ENCODE measurements around the gene ASB18. TPM values are rescaled to one million over a fixed set of nuclear protein-coding genes. Genes with fewer than 3 reads are reported as not detected.

Gene ASB18
- total RNA-seq, 1 experiment from 2014 or later: not detected

DNA sequence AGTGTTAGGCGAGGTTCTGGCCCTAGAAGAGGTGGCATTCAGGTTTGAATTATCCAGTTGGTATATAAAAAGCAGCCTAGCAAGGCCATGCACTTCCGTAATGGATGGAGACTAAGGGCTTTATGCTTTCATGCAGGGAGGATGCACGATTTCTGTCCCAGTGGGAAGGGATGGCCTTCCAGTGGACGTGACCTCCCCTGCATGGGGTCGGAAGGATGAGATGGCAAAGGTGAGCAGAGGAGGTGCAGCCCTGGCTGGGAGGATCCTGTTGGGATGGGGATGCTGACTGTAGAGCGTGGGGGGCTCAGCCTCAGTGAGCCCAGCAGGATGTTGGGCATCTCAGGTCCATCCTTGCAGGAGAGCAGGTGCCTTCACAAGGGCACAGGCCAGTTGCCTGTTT lies 4.8 kb downstream of the ASB18 start:
- no peaks in the 10 kb centered on the region for H3K36me3 Mint-ChIP-seq
- H3K4me3 Mint-ChIP-seq: no peak overlapping the region
- ChIA-PET POLR2A (no interaction called here), CTCF (interaction anchor here (0.8 kb wide), 1 partner anchor 82 kb away, joined by 3 read pairs; no protein-coding TSS in a partner anchor)
- H3K4me1 Mint-ChIP-seq: peaks cover 20% of the 10 kb centered on the region
- TF ChIP-seq, protein P1, sequence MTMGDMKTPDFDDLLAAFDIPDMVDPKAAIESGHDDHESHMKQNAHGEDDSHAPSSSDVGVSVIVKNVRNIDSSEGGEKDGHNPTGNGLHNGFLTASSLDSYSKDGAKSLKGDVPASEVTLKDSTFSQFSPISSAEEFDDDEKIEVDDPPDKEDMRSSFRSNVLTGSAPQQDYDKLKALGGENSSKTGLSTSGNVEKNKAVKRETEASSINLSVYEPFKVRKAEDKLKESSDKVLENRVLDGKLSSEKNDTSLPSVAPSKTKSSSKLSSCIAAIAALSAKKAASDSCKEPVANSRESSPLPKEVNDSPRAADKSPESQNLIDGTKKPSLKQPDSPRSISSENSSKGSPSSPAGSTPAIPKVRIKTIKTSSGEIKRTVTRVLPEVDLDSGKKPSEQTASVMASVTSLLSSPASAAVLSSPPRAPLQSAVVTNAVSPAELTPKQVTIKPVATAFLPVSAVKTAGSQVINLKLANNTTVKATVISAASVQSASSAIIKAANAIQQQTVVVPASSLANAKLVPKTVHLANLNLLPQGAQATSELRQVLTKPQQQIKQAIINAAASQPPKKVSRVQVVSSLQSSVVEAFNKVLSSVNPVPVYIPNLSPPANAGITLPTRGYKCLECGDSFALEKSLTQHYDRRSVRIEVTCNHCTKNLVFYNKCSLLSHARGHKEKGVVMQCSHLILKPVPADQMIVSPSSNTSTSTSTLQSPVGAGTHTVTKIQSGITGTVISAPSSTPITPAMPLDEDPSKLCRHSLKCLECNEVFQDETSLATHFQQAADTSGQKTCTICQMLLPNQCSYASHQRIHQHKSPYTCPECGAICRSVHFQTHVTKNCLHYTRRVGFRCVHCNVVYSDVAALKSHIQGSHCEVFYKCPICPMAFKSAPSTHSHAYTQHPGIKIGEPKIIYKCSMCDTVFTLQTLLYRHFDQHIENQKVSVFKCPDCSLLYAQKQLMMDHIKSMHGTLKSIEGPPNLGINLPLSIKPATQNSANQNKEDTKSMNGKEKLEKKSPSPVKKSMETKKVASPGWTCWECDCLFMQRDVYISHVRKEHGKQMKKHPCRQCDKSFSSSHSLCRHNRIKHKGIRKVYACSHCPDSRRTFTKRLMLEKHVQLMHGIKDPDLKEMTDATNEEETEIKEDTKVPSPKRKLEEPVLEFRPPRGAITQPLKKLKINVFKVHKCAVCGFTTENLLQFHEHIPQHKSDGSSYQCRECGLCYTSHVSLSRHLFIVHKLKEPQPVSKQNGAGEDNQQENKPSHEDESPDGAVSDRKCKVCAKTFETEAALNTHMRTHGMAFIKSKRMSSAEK (CRISPR knock-in tag; IDR thresholded peaks at IDR 0.05; ENCODE audit: borderline replicate concordance): no peak
- TF ChIP-seq GABPB1 (CRISPR knock-in tag; IDR thresholded peaks at IDR 0.05): no peak
- peaks cover 5% of the 10 kb centered on the region; the same call in 1 of the 2 replicates for H3K27me3 Mint-ChIP-seq (ENCODE audit: low read depth)
- no peak for ATAC-seq
- no peak for DNase-seq (ENCODE audit: low spot score)
- peaks cover 10% of the 10 kb centered on the region for H3K9me3 Mint-ChIP-seq
- no peak overlapping the region; the same call in 1 of the 2 replicates for H3K27ac Mint-ChIP-seq

DNA sequence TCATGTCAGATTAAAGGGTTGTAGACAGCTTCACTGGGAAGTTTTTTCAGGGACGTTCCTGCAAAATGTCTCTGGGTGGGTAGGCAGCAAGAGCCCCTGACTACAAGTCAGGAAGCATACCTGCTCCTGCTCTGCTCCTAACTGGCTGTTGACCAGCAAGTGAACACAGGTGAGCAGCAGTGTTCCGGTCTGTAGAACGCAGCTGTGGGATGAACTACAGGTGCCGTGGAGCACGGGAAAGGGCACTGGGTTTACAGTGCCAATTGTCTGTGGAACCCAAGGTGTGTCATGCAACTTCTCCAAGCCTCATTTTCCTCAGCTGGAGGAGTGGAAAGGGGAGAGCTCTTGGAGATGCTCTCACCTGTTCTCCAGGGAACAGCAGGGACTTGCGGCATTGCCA lies 6.6 kb downstream of the ASB18 start:
- H3K4me1 Mint-ChIP-seq: peaks cover 23% of the 10 kb centered on the region
- peaks cover 10% of the 10 kb centered on the region for H3K9me3 Mint-ChIP-seq
- DNase-seq (ENCODE audit: low spot score) (no peak), ATAC-seq (no peak)
- no peak for TF ChIP-seq IRF2 (CRISPR knock-in tag; IDR thresholded peaks at IDR 0.05; ENCODE audit: borderline replicate concordance, low read depth)
- no peak for TF ChIP-seq TEAD4 (CRISPR knock-in tag; IDR thresholded peaks at IDR 0.05)
- no peak for TF ChIP-seq ZNF219 (CRISPR knock-in tag; IDR thresholded peaks at IDR 0.05; ENCODE audit: borderline replicate concordance)
- no peak for TF ChIP-seq NR1H2 (CRISPR knock-in tag; IDR thresholded peaks at IDR 0.05)
- no peak overlapping the region for H3K27ac Mint-ChIP-seq
- peaks cover 5% of the 10 kb centered on the region; the same call in 1 of the 2 replicates for H3K27me3 Mint-ChIP-seq (ENCODE audit: low read depth)
- POLR2A ChIA-PET: no interaction called here
- H3K36me3 Mint-ChIP-seq: no peaks in the 10 kb centered on the region
- CTCF ChIA-PET: no interaction called here
- no peak overlapping the region for H3K4me3 Mint-ChIP-seq

DNA sequence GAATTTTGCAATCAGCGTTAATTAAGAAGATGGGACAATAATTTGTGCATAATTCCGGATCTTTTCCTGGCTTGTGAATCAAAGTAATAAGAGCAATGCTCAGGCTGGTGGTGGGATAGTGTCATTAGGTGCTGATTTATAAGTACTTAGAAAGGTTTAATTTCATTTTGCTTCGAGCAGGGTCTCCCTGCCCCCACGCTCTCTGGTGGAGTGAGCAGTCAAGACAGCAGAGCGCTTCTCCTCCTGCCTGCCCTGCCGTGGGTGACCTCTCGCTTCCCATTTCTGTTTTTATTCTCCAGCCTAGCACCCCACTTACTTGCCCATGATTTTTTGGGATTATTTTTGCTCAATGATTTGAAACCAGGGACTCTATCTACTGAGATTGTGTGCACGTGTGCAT lies 7.1 kb downstream of the ASB18 start:
- peaks cover 23% of the 10 kb centered on the region for H3K4me1 Mint-ChIP-seq
- ChIA-PET CTCF (no interaction called here), POLR2A (no interaction called here)
- H3K27me3 Mint-ChIP-seq (ENCODE audit: low read depth): peaks cover 5% of the 10 kb centered on the region; the same call in 1 of the 2 replicates
- DNase-seq (ENCODE audit: low spot score): no peak
- H3K27ac Mint-ChIP-seq: no peak overlapping the region
- peaks cover 10% of the 10 kb centered on the region for H3K9me3 Mint-ChIP-seq
- TF ChIP-seq NFYB (CRISPR knock-in tag; conservative IDR thresholded peaks at IDR 0.05; ENCODE audit: low read depth) (no peak), NFE2L1 (CRISPR knock-in tag; IDR thresholded peaks at IDR 0.05) (no peak), GABPB1 (CRISPR knock-in tag; IDR thresholded peaks at IDR 0.05) (no peak), TEAD1 (CRISPR knock-in tag; IDR thresholded peaks at IDR 0.05) (no peak), KAT7 (CRISPR knock-in tag; IDR thresholded peaks at IDR 0.05; ENCODE audit: borderline replicate concordance) (no peak)
- TF ChIP-seq, protein P2, sequence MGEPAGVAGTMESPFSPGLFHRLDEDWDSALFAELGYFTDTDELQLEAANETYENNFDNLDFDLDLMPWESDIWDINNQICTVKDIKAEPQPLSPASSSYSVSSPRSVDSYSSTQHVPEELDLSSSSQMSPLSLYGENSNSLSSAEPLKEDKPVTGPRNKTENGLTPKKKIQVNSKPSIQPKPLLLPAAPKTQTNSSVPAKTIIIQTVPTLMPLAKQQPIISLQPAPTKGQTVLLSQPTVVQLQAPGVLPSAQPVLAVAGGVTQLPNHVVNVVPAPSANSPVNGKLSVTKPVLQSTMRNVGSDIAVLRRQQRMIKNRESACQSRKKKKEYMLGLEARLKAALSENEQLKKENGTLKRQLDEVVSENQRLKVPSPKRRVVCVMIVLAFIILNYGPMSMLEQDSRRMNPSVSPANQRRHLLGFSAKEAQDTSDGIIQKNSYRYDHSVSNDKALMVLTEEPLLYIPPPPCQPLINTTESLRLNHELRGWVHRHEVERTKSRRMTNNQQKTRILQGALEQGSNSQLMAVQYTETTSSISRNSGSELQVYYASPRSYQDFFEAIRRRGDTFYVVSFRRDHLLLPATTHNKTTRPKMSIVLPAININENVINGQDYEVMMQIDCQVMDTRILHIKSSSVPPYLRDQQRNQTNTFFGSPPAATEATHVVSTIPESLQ (CRISPR knock-in tag; IDR thresholded peaks at IDR 0.05): no peak
- TF ChIP-seq, protein P3, sequence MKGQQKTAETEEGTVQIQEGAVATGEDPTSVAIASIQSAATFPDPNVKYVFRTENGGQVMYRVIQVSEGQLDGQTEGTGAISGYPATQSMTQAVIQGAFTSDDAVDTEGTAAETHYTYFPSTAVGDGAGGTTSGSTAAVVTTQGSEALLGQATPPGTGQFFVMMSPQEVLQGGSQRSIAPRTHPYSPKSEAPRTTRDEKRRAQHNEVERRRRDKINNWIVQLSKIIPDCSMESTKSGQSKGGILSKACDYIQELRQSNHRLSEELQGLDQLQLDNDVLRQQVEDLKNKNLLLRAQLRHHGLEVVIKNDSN (CRISPR knock-in tag; IDR thresholded peaks at IDR 0.05): no peak
- TF ChIP-seq, protein P4, sequence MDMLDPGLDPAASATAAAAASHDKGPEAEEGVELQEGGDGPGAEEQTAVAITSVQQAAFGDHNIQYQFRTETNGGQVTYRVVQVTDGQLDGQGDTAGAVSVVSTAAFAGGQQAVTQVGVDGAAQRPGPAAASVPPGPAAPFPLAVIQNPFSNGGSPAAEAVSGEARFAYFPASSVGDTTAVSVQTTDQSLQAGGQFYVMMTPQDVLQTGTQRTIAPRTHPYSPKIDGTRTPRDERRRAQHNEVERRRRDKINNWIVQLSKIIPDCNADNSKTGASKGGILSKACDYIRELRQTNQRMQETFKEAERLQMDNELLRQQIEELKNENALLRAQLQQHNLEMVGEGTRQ (CRISPR knock-in tag; IDR thresholded peaks at IDR 0.05): no peak
- TF ChIP-seq, protein P5, sequence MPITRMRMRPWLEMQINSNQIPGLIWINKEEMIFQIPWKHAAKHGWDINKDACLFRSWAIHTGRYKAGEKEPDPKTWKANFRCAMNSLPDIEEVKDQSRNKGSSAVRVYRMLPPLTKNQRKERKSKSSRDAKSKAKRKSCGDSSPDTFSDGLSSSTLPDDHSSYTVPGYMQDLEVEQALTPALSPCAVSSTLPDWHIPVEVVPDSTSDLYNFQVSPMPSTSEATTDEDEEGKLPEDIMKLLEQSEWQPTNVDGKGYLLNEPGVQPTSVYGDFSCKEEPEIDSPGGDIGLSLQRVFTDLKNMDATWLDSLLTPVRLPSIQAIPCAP (CRISPR knock-in tag; IDR thresholded peaks at IDR 0.05): no peak
- no peak overlapping the region for H3K4me3 Mint-ChIP-seq
- ATAC-seq: no peak
- H3K36me3 Mint-ChIP-seq: no peaks in the 10 kb centered on the region

All from WTC11 (cell line).